IPS-15b (cell line): ENCODE measurements around the gene USP33.
A peak's percentile ranks its signal among the peaks of the same experiment; 100 is the strongest.
"Not testable (repeated sequence)": the region's sequence is repeated elsewhere in the genome, so short reads cannot be mapped to it uniquely, and the experiment has no call there.

Experiments used
- H3K27me3 ChIP-seq: one replicate; pipeline ENCODE4 v1.6.1; 2013; ENCODE audit warnings: low read length; ENCODE audit not compliant: control insufficient read depth, insufficient read depth
- H3K36me3 ChIP-seq: one replicate; pipeline ENCODE4 v1.6.1; 2013; ENCODE audit warnings: low read length; ENCODE audit not compliant: control insufficient read depth, insufficient read depth
- H3K4me1 ChIP-seq: one replicate; pipeline ENCODE4 v1.6.1; 2013; ENCODE audit warnings: mild to moderate bottlenecking, low read length; ENCODE audit not compliant: control insufficient read depth, insufficient read depth
- H3K4me3 ChIP-seq: one replicate; pipeline ENCODE4 v1.5.1; 2013; ENCODE audit warnings: low read depth, low read length
- H3K9ac ChIP-seq: one replicate; pipeline ENCODE4 v1.6.1; 2013; ENCODE audit warnings: low read depth, mild to moderate bottlenecking, low read length
- H3K9me3 ChIP-seq: one replicate; pipeline ENCODE4 v1.6.1; 2013; ENCODE audit warnings: mild to moderate bottlenecking, low read length; ENCODE audit not compliant: control insufficient read depth, insufficient read depth

Gene USP33

DNA sequence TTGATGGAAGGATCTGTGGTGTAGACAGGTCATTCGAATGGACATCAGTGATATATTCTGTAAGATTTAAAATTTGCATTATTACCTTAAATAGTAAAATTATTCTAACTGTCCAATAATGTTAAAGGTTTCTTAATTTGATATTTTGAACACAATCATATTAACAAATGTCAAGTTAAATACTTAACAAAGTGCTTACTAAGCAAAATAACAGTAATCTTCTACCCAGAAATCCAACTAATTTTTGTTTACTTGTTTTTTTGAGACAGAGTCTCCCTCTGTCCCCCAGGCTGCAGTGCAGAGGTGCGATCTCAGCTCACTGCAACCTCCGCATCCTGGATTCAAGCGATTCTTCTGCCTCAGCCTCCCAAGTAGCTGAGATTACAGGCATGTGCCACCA, 33.9 kb downstream of the USP33 start:
- H3K4me1 ChIP-seq: no peaks in the 10 kb centered on the region
- H3K9me3 ChIP-seq: no peaks in the 10 kb centered on the region
- H3K36me3 ChIP-seq: no peaks in the 10 kb centered on the region
- H3K27me3 ChIP-seq: no peaks in the 10 kb centered on the region
- H3K9ac ChIP-seq: no peak overlapping the region
- no peak overlapping the region for H3K4me3 ChIP-seq

GRCh38 chr1:77718181-77718580, 41.5 kb downstream of the USP33 start:
- no peaks in the 10 kb centered on the region for H3K9me3 ChIP-seq
- H3K27me3 ChIP-seq: no peaks in the 10 kb centered on the region
- H3K4me3 ChIP-seq: no peak overlapping the region
- no peaks in the 10 kb centered on the region for H3K4me1 ChIP-seq
- H3K9ac ChIP-seq: no peak overlapping the region
- H3K36me3 ChIP-seq: peaks cover 4% of the 10 kb centered on the region

DNA sequence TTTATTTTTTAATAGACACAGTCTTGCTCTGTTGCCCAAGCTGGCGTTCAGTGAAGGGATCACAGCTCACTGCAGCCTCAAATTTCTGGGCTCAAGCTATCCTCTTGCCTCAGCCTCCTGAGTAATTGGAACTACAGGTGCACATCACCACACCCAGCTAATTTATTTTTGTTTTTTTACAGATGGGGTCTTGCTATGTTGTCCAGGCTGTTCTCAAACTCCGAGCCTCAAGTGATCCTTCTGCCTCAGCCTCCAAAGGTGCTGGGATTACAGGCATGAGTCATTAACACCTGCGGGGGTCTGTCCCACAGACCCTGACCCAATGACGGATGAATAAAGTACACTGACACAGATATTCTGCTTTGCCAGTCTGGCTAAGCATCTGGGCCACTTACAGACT, 43.6 kb downstream of the USP33 start:
- no peaks in the 10 kb centered on the region for H3K4me1 ChIP-seq
- no peak overlapping the region for H3K4me3 ChIP-seq
- no peak overlapping the region for H3K9ac ChIP-seq
- H3K9me3 ChIP-seq: no peaks in the 10 kb centered on the region
- peaks cover 4% of the 10 kb centered on the region for H3K36me3 ChIP-seq
- no peaks in the 10 kb centered on the region for H3K27me3 ChIP-seq

GRCh38 chr1:77709727-77710126, 49.9 kb downstream of the USP33 start:
- H3K4me3 ChIP-seq: no peak overlapping the region
- H3K9ac ChIP-seq: no peak overlapping the region
- H3K36me3 ChIP-seq: peaks cover 4% of the 10 kb centered on the region
- H3K9me3 ChIP-seq: no peaks in the 10 kb centered on the region
- H3K27me3 ChIP-seq: no peaks in the 10 kb centered on the region
- no peaks in the 10 kb centered on the region for H3K4me1 ChIP-seq

GRCh38 chr1:77706321-77706720, 53.3 kb downstream of the USP33 start:
- H3K4me3 ChIP-seq: no peak overlapping the region
- H3K4me1 ChIP-seq: no peaks in the 10 kb centered on the region
- no peaks in the 10 kb centered on the region for H3K9me3 ChIP-seq
- no peaks in the 10 kb centered on the region for H3K27me3 ChIP-seq
- H3K36me3 ChIP-seq: peaks cover 4% of the 10 kb centered on the region
- H3K9ac ChIP-seq: no peak overlapping the region

GRCh38 chr1:77704736-77705135, 54.9 kb downstream of the USP33 start:
- Histone ChIP-seq H3K9ac (no peak overlapping the region), H3K9me3 (no peaks in the 10 kb centered on the region), H3K27me3 (no peaks in the 10 kb centered on the region), H3K36me3 (peaks cover 4% of the 10 kb centered on the region), H3K4me1 (no peaks in the 10 kb centered on the region), H3K4me3 (no peak overlapping the region)

DNA sequence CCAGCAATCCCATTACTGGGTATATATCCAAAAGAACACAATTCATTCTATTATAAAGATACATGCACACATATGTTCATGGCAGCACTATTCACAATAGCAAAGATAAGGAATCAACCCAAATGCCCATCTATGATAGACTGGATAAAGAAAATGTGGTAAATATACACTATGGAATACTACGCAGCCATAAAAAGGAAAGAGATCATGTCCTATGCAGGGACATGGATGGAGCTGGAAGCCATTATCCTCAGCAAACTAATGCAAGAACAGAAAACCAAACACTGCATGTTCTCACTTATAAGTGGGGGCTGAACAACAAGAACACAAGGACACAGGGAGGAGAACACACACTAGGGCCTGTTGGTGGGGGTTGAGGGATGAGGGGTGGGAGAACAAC, 60.0 kb downstream of the USP33 start:
- not testable (repeated sequence) for H3K4me3 ChIP-seq, H3K9me3 ChIP-seq, H3K4me1 ChIP-seq, H3K9ac ChIP-seq, H3K36me3 ChIP-seq, H3K27me3 ChIP-seq

DNA sequence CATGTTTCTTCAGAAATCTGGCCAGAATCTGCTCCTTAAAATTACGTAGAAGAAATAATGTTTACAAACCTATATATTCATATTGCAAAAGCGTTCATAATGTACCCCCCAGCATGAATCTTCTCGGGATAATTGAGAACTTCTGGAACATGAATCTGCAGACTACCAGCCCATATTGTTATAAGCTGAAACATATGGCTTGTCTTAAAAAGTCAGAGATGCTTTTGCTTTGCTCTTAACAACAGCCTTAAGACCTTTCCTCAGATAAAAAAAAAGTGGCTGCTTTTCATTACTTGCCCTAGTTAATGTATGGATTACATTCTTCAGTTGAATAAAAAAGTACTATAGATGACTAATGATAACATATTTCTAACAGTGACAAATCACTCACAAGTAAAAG, 62.2 kb downstream of the USP33 start:
- Histone ChIP-seq H3K4me3 (no peak overlapping the region), H3K36me3 (no peaks in the 10 kb centered on the region), H3K27me3 (no peaks in the 10 kb centered on the region), H3K9ac (no peak overlapping the region), H3K4me1 (no peaks in the 10 kb centered on the region), H3K9me3 (no peaks in the 10 kb centered on the region)

GRCh38 chr1:77688939-77689338, 70.7 kb downstream of the USP33 start:
- Histone ChIP-seq H3K9me3 (no peaks in the 10 kb centered on the region), H3K9ac (no peak overlapping the region), H3K36me3 (no peaks in the 10 kb centered on the region), H3K4me1 (no peaks in the 10 kb centered on the region), H3K27me3 (no peaks in the 10 kb centered on the region), H3K4me3 (no peak overlapping the region)

GRCh38 chr1:77687519-77687906, 72.1 kb downstream of the USP33 start:
- H3K9me3 ChIP-seq: no peaks in the 10 kb centered on the region
- H3K36me3 ChIP-seq: no peaks in the 10 kb centered on the region
- no peak overlapping the region for H3K9ac ChIP-seq
- peak overlapping the region; percentile 35 for H3K4me3 ChIP-seq
- H3K27me3 ChIP-seq: no peaks in the 10 kb centered on the region
- no peaks in the 10 kb centered on the region for H3K4me1 ChIP-seq

- H3K4me3 ChIP-seq: peak overlapping the region; percentile 39
Measured at GRCh38 chr1:77686796-77687518, 72.7 kb downstream of the USP33 start.

GRCh38 chr1:77683160-77684148, 76.2 kb downstream of the USP33 start:
- no peaks in the 10 kb centered on the region for H3K27me3 ChIP-seq
- H3K36me3 ChIP-seq: no peaks in the 10 kb centered on the region
- H3K9ac ChIP-seq: peak overlapping the region; percentile 99
- H3K9me3 ChIP-seq: no peaks in the 10 kb centered on the region
- H3K4me1 ChIP-seq: no peaks in the 10 kb centered on the region
- peak overlapping the region; percentile 91 for H3K4me3 ChIP-seq

More at GRCh38 chr1:77686796-77687518, 72.7 kb downstream of the USP33 start:
- H3K9ac ChIP-seq: no peak overlapping the region
- H3K27me3 ChIP-seq: no peaks in the 10 kb centered on the region
- H3K36me3 ChIP-seq: no peaks in the 10 kb centered on the region
- no peaks in the 10 kb centered on the region for H3K9me3 ChIP-seq
- no peaks in the 10 kb centered on the region for H3K4me1 ChIP-seq
